Panc1 (cell line): ENCODE results near the gene FAM72D. TPM values are rescaled to one million over a fixed set of nuclear protein-coding genes. Genes with fewer than 3 reads are reported as not detected.
"Not testable (repeated sequence)": the region's sequence is repeated elsewhere in the genome, so short reads cannot be mapped to it uniquely, and the experiment has no call there.

Experiments
- ATAC-seq: fragments of 200-7000 bp; cut with Tn5 transposase; 2 replicates; pipeline ENCODE4 v1.9.1; 2020; ENCODE audit warnings: mild to moderate bottlenecking, moderate library complexity
- Bru-seq: library from RNA; stranded (reverse); fragments of 400-500 nt; gene quantifications from one replicate; lab custom pipeline; 2021; lab: Mats Ljungman, UMichigan
- BruChase-seq, 2 experiments: library from RNA; stranded (reverse); fragments of 400-500 nt; gene quantifications; one replicate each; lab custom pipeline; 2021; lab: Mats Ljungman, UMichigan
- BruUV-seq: library from RNA; stranded (reverse); fragments of 400-500 nt; replicated peaks from 2 replicates; lab custom pipeline; 2021; lab: Mats Ljungman, UMichigan
- CTCF ChIA-PET: fragments of 300-600 bp; sonication (Branson Sonifier 250); formaldehyde crosslinking; loops from one replicate; lab custom pipeline; 2022; ENCODE audit warnings: antibody characterized with exemption; lab: Charles Lee
- POLR2A ChIA-PET: fragments of 300-600 bp; sonication (Branson Sonifier 250); formaldehyde crosslinking; loops from one replicate; lab custom pipeline; 2022; ENCODE audit warnings: antibody characterized with exemption; lab: Charles Lee
- DNase-seq: peaks from one replicate; pipeline ENCODE4 v3.0.0-alpha.2; 2010; ENCODE audit warnings: low read depth, low spot score
- H3K27ac ChIP-seq: 2 replicates; pipeline ENCODE4 v1.5.1; 2011; ENCODE audit warnings: mild to moderate bottlenecking, low read length, inconsistent platforms
- H3K27me3 ChIP-seq: fragments of 200-500 bp; sonication (Bioruptor generic); 2 replicates; pipeline ENCODE4 v1.6.0; 2014; ENCODE audit warnings: low read length, inconsistent platforms; ENCODE audit not compliant: control insufficient read depth, insufficient read depth
- H3K36me3 ChIP-seq: fragments of 200-500 bp; sonication (Bioruptor generic); 2 replicates; pipeline ENCODE4 v1.5.1; 2014; ENCODE audit warnings: inconsistent platforms, mild to moderate bottlenecking, low read length, moderate library complexity; ENCODE audit not compliant: control insufficient read depth, insufficient read depth
- H3K4me1 ChIP-seq: 2 replicates; pipeline ENCODE4 v1.5.1; 2011; ENCODE audit warnings: inconsistent platforms, mild to moderate bottlenecking, low read length, moderate library complexity; ENCODE audit not compliant: control insufficient read depth, insufficient read depth
- H3K4me3 ChIP-seq, 2 experiments: 2 replicates each; pipeline ENCODE4 v1.5.1; 2011 to 2012; ENCODE audit warnings: low read depth in 2 of 2, low read length in 2 of 2, mild to moderate bottlenecking in 2 of 2, inconsistent platforms in 1 of 2, moderate library complexity in 1 of 2
- H3K9me3 ChIP-seq: fragments of 200-500 bp; sonication (Bioruptor generic); 2 replicates; pipeline ENCODE4 v1.5.1; 2014; ENCODE audit warnings: low read depth, mild to moderate bottlenecking, inconsistent platforms, low read length, moderate library complexity; ENCODE audit not compliant: control insufficient read depth, insufficient read depth
- in situ Hi-C: cut with HindIII; loops from 2 replicates; pipeline ENCODE4 v1.10.0; 2016; ENCODE audit warnings: low sequenced_read_pairs, low pct_unique_long_range_greater_than_20kb
- intact Hi-C: fragments of 100-400 bp; cut with micrococcal nuclease; formaldehyde crosslinking; loops from one replicate; pipeline ENCODE4 v1.10.0; 2022; ENCODE audit not compliant: unreplicated experiment
- long read RNA-seq: library from polyadenylated mRNA; unstranded; transcript quantifications from one replicate; pipeline ENCODE4 v2.0.0, GENCODE V29; 2021; ENCODE audit not compliant: unreplicated experiment
- polyA plus RNA-seq: library from polyadenylated mRNA; unstranded; fragments of >200 nt; gene quantifications from one replicate; pipeline ENCODE4 v1.2.1, GENCODE V29; 2012; ENCODE audit warnings: missing spikeins; ENCODE audit not compliant: insufficient read length
- total RNA-seq: library from RNA; stranded (reverse); gene quantifications from one replicate; pipeline ENCODE4 v1.2.1, GENCODE V29; 2021; ENCODE audit not compliant: unreplicated experiment

Gene FAM72D
- 12.8 TPM for total RNA-seq
- polyA plus RNA-seq: 2.9 TPM
- percentile 60 among the genes with signal in this experiment for Bru-seq, nascent RNA
- BruChase-seq, experiment 1, labeled RNA remaining after a 2-hour chase: percentile 67 among the genes with signal in this experiment
- percentile 61 among the genes with signal in this experiment for BruChase-seq, experiment 2, labeled RNA remaining after a 6-hour chase
- long read RNA-seq, transcript FAM72D-201 (4 exons, 2,397 nt): major isoform, 27 of 35 reads
- long read RNA-seq, partial matches to known transcripts: 3 of 35 reads
- long read RNA-seq, other reads (novel, unspliced or antisense): 5 of 35 reads

GRCh38 chr1:145095284-145096057 is at the start of gene FAM72D, which contains the start of gene SRGAP2B:
Gene FAM72D, plus strand, starts transcription at chr1:145095974. Its CDS starts 874 bp downstream, at chr1:145096848.
Gene SRGAP2B, minus strand, starts transcription at chr1:145095328. Its CDS starts 2,427 bp downstream, at chr1:145092901.
- H3K36me3 ChIP-seq, H3K9me3 ChIP-seq, H3K27me3 ChIP-seq, H3K4me1 ChIP-seq, BruUV-seq, H3K27ac ChIP-seq, CTCF ChIA-PET, in situ Hi-C loops, DNase-seq, POLR2A ChIA-PET, intact Hi-C loops: not testable (repeated sequence)
- ATAC-seq: peak; percentile 83
- peak within 1 kb of the TSS; percentile 33 to 44 for H3K4me3 ChIP-seq

- H3K27ac ChIP-seq, H3K27me3 ChIP-seq, ATAC-seq, H3K4me1 ChIP-seq, H3K9me3 ChIP-seq, intact Hi-C loops, in situ Hi-C loops, CTCF ChIA-PET, BruUV-seq, H3K36me3 ChIP-seq, POLR2A ChIA-PET, DNase-seq, H3K4me3 ChIP-seq: not testable (repeated sequence)
Measured at GRCh38 chr1:145047553-145047952, 48.2 kb upstream of the FAM72D start.

GRCh38 chr1:145048181-145048856 is 47.5 kb upstream of the FAM72D start:
- DNase-seq, H3K36me3 ChIP-seq, in situ Hi-C loops, intact Hi-C loops, H3K27ac ChIP-seq, CTCF ChIA-PET, H3K9me3 ChIP-seq, H3K4me3 ChIP-seq, ATAC-seq, BruUV-seq, POLR2A ChIA-PET, H3K4me1 ChIP-seq, H3K27me3 ChIP-seq: not testable (repeated sequence)

GRCh38 chr1:145052019-145052776 is 43.6 kb upstream of the FAM72D start:
- H3K9me3 ChIP-seq, BruUV-seq, DNase-seq, H3K36me3 ChIP-seq, ATAC-seq, H3K27me3 ChIP-seq, CTCF ChIA-PET, H3K27ac ChIP-seq, POLR2A ChIA-PET, H3K4me1 ChIP-seq, in situ Hi-C loops, intact Hi-C loops, H3K4me3 ChIP-seq: not testable (repeated sequence)

- POLR2A ChIA-PET, H3K4me3 ChIP-seq, H3K36me3 ChIP-seq, intact Hi-C loops, H3K27ac ChIP-seq, H3K27me3 ChIP-seq, H3K9me3 ChIP-seq, CTCF ChIA-PET, in situ Hi-C loops, H3K4me1 ChIP-seq, ATAC-seq, DNase-seq: not testable (repeated sequence)
- BruUV-seq: TSS peak; percentile 64
Measured at GRCh38 chr1:145053428-145053827, 42.3 kb upstream of the FAM72D start.

- TSS peak; percentile 51 for BruUV-seq
- H3K4me1 ChIP-seq, in situ Hi-C loops, H3K27me3 ChIP-seq, DNase-seq, intact Hi-C loops, H3K36me3 ChIP-seq, H3K9me3 ChIP-seq, H3K4me3 ChIP-seq, POLR2A ChIA-PET, H3K27ac ChIP-seq, ATAC-seq, CTCF ChIA-PET: not testable (repeated sequence)
Measured at GRCh38 chr1:145055217-145055760, 40.5 kb upstream of the FAM72D start.
